Activated B cell treated with CpG ODN at 0.5 μM for 24 hours (primary cell): ENCODE results near the gene PRIMPOL. TPM values are rescaled to one million over a fixed set of nuclear protein-coding genes. Genes with fewer than 3 reads are reported as not detected.

Source experiments
- ATAC-seq: fragments of 200-7000 bp; cut with Tn5 transposase; one replicate; pipeline ENCODE4 v1.10.0; 2021; ENCODE audit warnings: low read depth, mild to moderate bottlenecking, moderate library complexity
- CTCF ChIA-PET: fragments of 350-600 bp; sonication (Branson Sonifier 250); formaldehyde crosslinking; loops from one replicate; lab custom pipeline; 2021; ENCODE audit warnings: antibody characterized with exemption; lab: Charles Lee
- POLR2A ChIA-PET: fragments of 350-600 bp; sonication (Branson Sonifier 250); formaldehyde crosslinking; loops from one replicate; lab custom pipeline; 2021; ENCODE audit warnings: antibody characterized with exemption; lab: Charles Lee
- DNase-seq: peaks from one replicate; pipeline ENCODE4 v3.0.0; 2022
- H3K27ac Mint-ChIP-seq: one replicate; pipeline ENCODE4 v1.8.0; 2020; ENCODE audit warnings: mixed read lengths
- H3K27me3 Mint-ChIP-seq: one replicate; pipeline ENCODE4 v1.8.0; 2021; ENCODE audit warnings: mixed read lengths
- H3K36me3 Mint-ChIP-seq: one replicate; pipeline ENCODE4 v1.8.0; 2021; ENCODE audit warnings: low read depth, mixed read lengths
- H3K4me1 Mint-ChIP-seq: one replicate; pipeline ENCODE4 v1.8.0; 2021; ENCODE audit warnings: mixed read lengths
- H3K4me3 Mint-ChIP-seq: one replicate; pipeline ENCODE4 v1.8.0; 2020; ENCODE audit warnings: mild to moderate bottlenecking, mixed read lengths
- H3K9me3 Mint-ChIP-seq: one replicate; pipeline ENCODE4 v1.8.0; 2020; ENCODE audit warnings: mixed read lengths
- intact Hi-C: fragments of 100-400 bp; cut with micrococcal nuclease; formaldehyde crosslinking; loops from one replicate; pipeline ENCODE4 v1.15.1; 2024
- total RNA-seq: library from RNA; stranded (reverse); gene quantifications from 2 replicates; pipeline ENCODE4 v1.2.3, GENCODE V29; 2022
- TF ChIP-seq, protein P1 (sequence below): fragments of 200-600 bp; IDR thresholded peaks from one replicate; pipeline ENCODE4 v1.8.0; 2022; ENCODE audit warnings: antibody characterized with exemption, mild to moderate bottlenecking

PRIMPOL gene
- total RNA-seq, 1 donor from 2014 or later: 11.6 TPM

- no peaks in the 10 kb centered on the region for H3K27me3 Mint-ChIP-seq
- DNase-seq: no peak
- peaks cover 27% of the 10 kb centered on the region for H3K36me3 Mint-ChIP-seq
- H3K27ac Mint-ChIP-seq: no peak overlapping the region
- intact Hi-C loops: no loop called here
- POLR2A ChIA-PET: no interaction called here
- no peak for ATAC-seq
- H3K4me1 Mint-ChIP-seq: peaks cover 16% of the 10 kb centered on the region
- H3K9me3 Mint-ChIP-seq: peaks cover 17% of the 10 kb centered on the region
- TF ChIP-seq, protein P1, sequence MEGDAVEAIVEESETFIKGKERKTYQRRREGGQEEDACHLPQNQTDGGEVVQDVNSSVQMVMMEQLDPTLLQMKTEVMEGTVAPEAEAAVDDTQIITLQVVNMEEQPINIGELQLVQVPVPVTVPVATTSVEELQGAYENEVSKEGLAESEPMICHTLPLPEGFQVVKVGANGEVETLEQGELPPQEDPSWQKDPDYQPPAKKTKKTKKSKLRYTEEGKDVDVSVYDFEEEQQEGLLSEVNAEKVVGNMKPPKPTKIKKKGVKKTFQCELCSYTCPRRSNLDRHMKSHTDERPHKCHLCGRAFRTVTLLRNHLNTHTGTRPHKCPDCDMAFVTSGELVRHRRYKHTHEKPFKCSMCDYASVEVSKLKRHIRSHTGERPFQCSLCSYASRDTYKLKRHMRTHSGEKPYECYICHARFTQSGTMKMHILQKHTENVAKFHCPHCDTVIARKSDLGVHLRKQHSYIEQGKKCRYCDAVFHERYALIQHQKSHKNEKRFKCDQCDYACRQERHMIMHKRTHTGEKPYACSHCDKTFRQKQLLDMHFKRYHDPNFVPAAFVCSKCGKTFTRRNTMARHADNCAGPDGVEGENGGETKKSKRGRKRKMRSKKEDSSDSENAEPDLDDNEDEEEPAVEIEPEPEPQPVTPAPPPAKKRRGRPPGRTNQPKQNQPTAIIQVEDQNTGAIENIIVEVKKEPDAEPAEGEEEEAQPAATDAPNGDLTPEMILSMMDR: no peak
- CTCF ChIA-PET: interaction anchor here (1.6 kb wide), 1 partner anchor 412 kb away, joined by 3 read pairs; no protein-coding TSS in a partner anchor
- H3K4me3 Mint-ChIP-seq: no peak overlapping the region
These were observed 73.3 kb downstream of the PRIMPOL start for GRCh38 chr4:184722798-184723197.

GRCh38 chr4:184727430-184727829 is 77.9 kb downstream of the PRIMPOL start:
- no peak overlapping the region for H3K27ac Mint-ChIP-seq
- ChIA-PET POLR2A (no interaction called here), CTCF (no interaction called here)
- ATAC-seq: no peak
- TF ChIP-seq, protein P1: no peak
- H3K9me3 Mint-ChIP-seq: no peaks in the 10 kb centered on the region
- H3K4me3 Mint-ChIP-seq: no peak overlapping the region
- no peak for DNase-seq
- intact Hi-C loops: no loop called here
- peaks cover 18% of the 10 kb centered on the region for H3K4me1 Mint-ChIP-seq
- no peaks in the 10 kb centered on the region for H3K27me3 Mint-ChIP-seq
- peaks cover 9% of the 10 kb centered on the region for H3K36me3 Mint-ChIP-seq

DNA sequence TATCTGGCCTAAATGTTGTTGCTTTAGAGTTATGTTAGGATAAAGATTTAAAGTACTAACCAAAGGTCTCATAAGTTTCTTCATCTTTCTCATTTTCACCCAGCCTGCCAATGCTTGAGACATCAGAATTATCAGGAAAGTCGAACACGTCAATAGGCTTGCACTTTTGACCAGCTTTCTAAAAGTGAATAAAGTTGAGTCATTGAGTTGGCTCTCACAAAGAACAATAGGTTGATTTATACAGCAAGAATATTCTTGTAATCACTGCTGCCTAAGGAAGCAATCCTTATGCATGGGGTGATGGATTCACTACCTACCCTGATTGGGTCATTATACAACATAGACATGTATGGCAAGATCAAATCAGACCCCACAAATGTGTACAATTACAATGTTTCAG is 79.3 kb downstream of the PRIMPOL start:
- peaks cover 29% of the 10 kb centered on the region for H3K4me1 Mint-ChIP-seq

DNA sequence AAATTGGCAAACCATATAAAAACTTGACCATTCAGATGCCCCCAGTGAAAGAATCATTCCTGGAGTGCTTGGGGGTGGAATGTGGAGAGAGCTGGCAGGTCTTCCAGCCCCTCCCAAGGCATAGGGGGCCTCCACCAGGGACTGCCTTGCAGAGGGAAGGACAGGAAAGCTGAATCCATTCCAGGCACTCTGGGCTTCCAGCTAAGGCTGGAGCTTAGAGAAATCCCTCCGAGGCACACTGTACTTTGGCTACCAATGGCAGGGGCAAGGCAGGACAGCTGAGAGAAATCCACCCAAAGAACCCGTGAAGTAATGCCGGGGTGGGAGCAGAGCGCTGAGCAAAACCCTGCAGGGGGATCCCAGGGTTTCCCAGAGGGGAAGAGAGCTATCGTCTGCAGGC is 80.4 kb downstream of the PRIMPOL start:
- DNase-seq (no peak), ATAC-seq (no peak)
- no peaks in the 10 kb centered on the region for H3K27me3 Mint-ChIP-seq
- TF ChIP-seq, protein P1: no peak
- H3K36me3 Mint-ChIP-seq: peaks cover 5% of the 10 kb centered on the region
- CTCF ChIA-PET: interaction anchor here (2.4 kb wide), 1 partner anchor 466 kb away, joined by 5 read pairs; no protein-coding TSS in a partner anchor
- no peaks in the 10 kb centered on the region for H3K9me3 Mint-ChIP-seq
- POLR2A ChIA-PET: no interaction called here
- H3K4me3 Mint-ChIP-seq: no peak overlapping the region
- intact Hi-C loops: loop anchor here (5.0 to 10.0 kb wide), 6 partner anchors 122 to 1225 kb away; partner anchors contain the start of genes ANKRD37, ING2, LRP2BP and SLC25A4
- H3K4me1 Mint-ChIP-seq: peaks cover 35% of the 10 kb centered on the region
- no peak overlapping the region for H3K27ac Mint-ChIP-seq

More for the DNA sequence above, 79.3 kb downstream of the PRIMPOL start:
- Mint-ChIP-seq H3K27me3 (no peaks in the 10 kb centered on the region), H3K27ac (no peak overlapping the region), H3K9me3 (no peaks in the 10 kb centered on the region), H3K4me3 (no peak overlapping the region), H3K36me3 (peaks cover 8% of the 10 kb centered on the region)
- no peak for ATAC-seq
- POLR2A ChIA-PET: no interaction called here
- DNase-seq: no peak
- CTCF ChIA-PET: interaction anchor here (2.4 kb wide), 1 partner anchor 465 kb away, joined by 5 read pairs; no protein-coding TSS in a partner anchor
- TF ChIP-seq, protein P1: no peak
- intact Hi-C loops: no loop called here

- no peak overlapping the region for H3K27ac Mint-ChIP-seq
- intact Hi-C loops: loop anchor here (5.0 to 10.0 kb wide), 6 partner anchors 121 to 1226 kb away; partner anchors contain the start of genes ANKRD37, ING2, LRP2BP and SLC25A4
- TF ChIP-seq, protein P1: no peak
- DNase-seq (no peak), ATAC-seq (no peak)
- ChIA-PET POLR2A (no interaction called here), CTCF (interaction anchor here (2.4 kb wide), 1 partner anchor 467 kb away, joined by 5 read pairs; no protein-coding TSS in a partner anchor)
- H3K27me3 Mint-ChIP-seq: no peaks in the 10 kb centered on the region
- no peaks in the 10 kb centered on the region for H3K9me3 Mint-ChIP-seq
- H3K4me1 Mint-ChIP-seq: peaks cover 30% of the 10 kb centered on the region
- H3K4me3 Mint-ChIP-seq: no peak overlapping the region
- H3K36me3 Mint-ChIP-seq: peaks cover 5% of the 10 kb centered on the region
These were observed 81.5 kb downstream of the PRIMPOL start for GRCh38 chr4:184731056-184731455.
